ENCODE results near the gene ROR1. TPM values are rescaled to one million over a fixed set of nuclear protein-coding genes. Genes with fewer than 3 reads are reported as not detected.

ROR1 gene
- total and polyA plus RNA-seq, 2 donors (not counting 1 experiment from before 2014, with no cell fraction given), result 0.46 to 16.0 TPM

- Histone ChIP-seq H3K4me3 (ENCODE audit: control extremely low read depth in 1 of 5, extremely low read depth in 1 of 5, insufficient read depth in 1 of 5, low read depth in 2 of 5, low read length in 4 of 5) (no peak overlapping the region), H3K36me3 (replicated peaks in 1 of 2; ENCODE audit: control extremely low read depth in 1 of 2, control insufficient read depth in 1 of 2, extremely low read depth in 1 of 2, insufficient read depth in 2 of 2, low read length in 1 of 2) (no peaks in the 10 kb centered on the region), H3K9ac (ENCODE audit: low read length) (no peak overlapping the region), H3K79me2 (ENCODE audit: control insufficient read depth, insufficient read depth, low read length) (no peaks in the 10 kb centered on the region), H3K4me1 (ENCODE audit: control insufficient read depth in 2 of 2, insufficient read depth in 2 of 2, low read length in 2 of 2) (no peaks in the 10 kb centered on the region), H3K27ac (ENCODE audit: low read length in 2 of 2) (no peak overlapping the region), H3K27me3 (replicated peaks in 1 of 4; ENCODE audit: control extremely low read depth in 1 of 4, control insufficient read depth in 3 of 4, insufficient read depth in 4 of 4, low read length in 3 of 4) (peaks cover 0 to 4% (median 0%) of the 10 kb centered on the region in 4 experiments), H2AFZ (ENCODE audit: insufficient read depth, low read depth, low read length, poor library complexity, severe bottlenecking) (no peak overlapping the region), H4K20me1 (ENCODE audit: control insufficient read depth, insufficient read depth, low read length, poor library complexity, severe bottlenecking) (no peaks in the 10 kb centered on the region), H3K9me3 (ENCODE audit: control extremely low read depth in 1 of 3, control insufficient read depth in 2 of 3, insufficient read depth in 1 of 3, low read length in 2 of 3) (no peaks in the 10 kb centered on the region), H3K4me2 (replicated peaks; ENCODE audit: low read depth, low read length, poor library complexity, severe bottlenecking) (no peak overlapping the region)
- H3K4me1 Mint-ChIP-seq, result peaks cover 2% of the 10 kb centered on the region
- peaks cover 10% of the 10 kb centered on the region for H3K27me3 Mint-ChIP-seq
- ATAC-seq (ENCODE audit: low read depth), result no peak
- H3K27ac Mint-ChIP-seq, result no peak overlapping the region
- intact Hi-C loops (cut with micrococcal nuclease), result loop anchor here (10.0 kb wide), 1 partner anchor 114 kb away; no protein-coding TSS in a partner anchor
- POLR2A ChIA-PET, result no interaction called here
- CTCF ChIA-PET, result interaction anchor here (1.5 kb wide), 1 partner anchor 439 kb away, joined by 4 read pairs; no protein-coding TSS in a partner anchor
- 100% methylated on average over 1 of the region's 2 CpGs for WGBS (ENCODE audit: insufficient coverage)
- H3K4me3 Mint-ChIP-seq, result no peak overlapping the region
- TF ChIP-seq EZH2 (IDR thresholded peaks at IDR 0.05; ENCODE audit: borderline replicate concordance, insufficient read depth, low read depth, low read length, poor library complexity, severe bottlenecking), result no peak
- no peak for TF ChIP-seq CTCF (IDR thresholded peaks at IDR 0.05)
- no peak for DNase-seq
- H3K9me3 Mint-ChIP-seq (ENCODE audit: insufficient read depth), result no peaks in the 10 kb centered on the region
These were observed 357.3 kb downstream of the ROR1 start for GRCh38 chr1:64131155-64131554.

GRCh38 chr1:64133036-64133435 is 359.2 kb downstream of the ROR1 start:
- H3K27me3 ChIP-seq (replicated peaks in 1 of 4; ENCODE audit: control extremely low read depth in 1 of 4, control insufficient read depth in 3 of 4, insufficient read depth in 4 of 4, low read length in 3 of 4), result peaks cover 0 to 4% (median 0%) of the 10 kb centered on the region in 4 experiments
- Mint-ChIP-seq H3K4me1 (peaks cover 2% of the 10 kb centered on the region), H3K9me3 (ENCODE audit: insufficient read depth) (no peaks in the 10 kb centered on the region), H3K27ac (no peak overlapping the region), H3K27me3 (peaks cover 17% of the 10 kb centered on the region), H3K4me3 (no peak overlapping the region)
- H3K9ac ChIP-seq (ENCODE audit: low read length), result no peak overlapping the region
- no peak overlapping the region for H2AFZ ChIP-seq (ENCODE audit: insufficient read depth, low read depth, low read length, poor library complexity, severe bottlenecking)
- H3K4me2 ChIP-seq (replicated peaks; ENCODE audit: low read depth, low read length, poor library complexity, severe bottlenecking), result no peak overlapping the region
- H3K79me2 ChIP-seq (ENCODE audit: control insufficient read depth, insufficient read depth, low read length), result no peaks in the 10 kb centered on the region
- TF ChIP-seq EZH2 (IDR thresholded peaks at IDR 0.05; ENCODE audit: borderline replicate concordance, insufficient read depth, low read depth, low read length, poor library complexity, severe bottlenecking) (no peak), CTCF (IDR thresholded peaks at IDR 0.05) (no peak)
- DNase-seq (no peak), ATAC-seq (ENCODE audit: low read depth) (no peak)
- H4K20me1 ChIP-seq (ENCODE audit: control insufficient read depth, insufficient read depth, low read length, poor library complexity, severe bottlenecking), result no peaks in the 10 kb centered on the region
- no CpG with 5 or more reads among the region's 5 CpGs for WGBS (ENCODE audit: insufficient coverage)
- CTCF ChIA-PET, result interaction anchor here (1.1 to 2.0 kb wide), 3 partner anchors 17 to 441 kb away, joined by 4 to 8 read pairs (median 6); partner anchors contain the start of gene ROR1
- POLR2A ChIA-PET, result no interaction called here
- no peaks in the 10 kb centered on the region for H3K36me3 ChIP-seq (replicated peaks in 1 of 2; ENCODE audit: control extremely low read depth in 1 of 2, control insufficient read depth in 1 of 2, extremely low read depth in 1 of 2, insufficient read depth in 2 of 2, low read length in 1 of 2)
- H3K4me1 ChIP-seq (ENCODE audit: control insufficient read depth in 2 of 2, insufficient read depth in 2 of 2, low read length in 2 of 2), result no peaks in the 10 kb centered on the region
- intact Hi-C loops (cut with micrococcal nuclease), result loop anchor here (10.0 kb wide), 1 partner anchor 112 kb away; no protein-coding TSS in a partner anchor
- no peak overlapping the region for H3K27ac ChIP-seq (ENCODE audit: low read length in 2 of 2)
- no peaks in the 10 kb centered on the region for H3K9me3 ChIP-seq (ENCODE audit: control extremely low read depth in 1 of 3, control insufficient read depth in 2 of 3, insufficient read depth in 1 of 3, low read length in 2 of 3)
- H3K4me3 ChIP-seq (ENCODE audit: control extremely low read depth in 1 of 5, extremely low read depth in 1 of 5, insufficient read depth in 1 of 5, low read depth in 2 of 5, low read length in 4 of 5), result no peak overlapping the region
